Muscle layer of colon (tissue), 2 donors: ENCODE measurements around the gene ITIH5.
"Not testable (repeated sequence)": the region's sequence is repeated elsewhere in the genome, so short reads cannot be mapped to it uniquely, and the experiment has no call there.

ENCODE experiments used
- H3K27ac ChIP-seq: one replicate; pipeline ENCODE4 v1.7.0; 2013; ENCODE audit warnings: low read depth, mild to moderate bottlenecking, low read length, moderate library complexity
- H3K27me3 ChIP-seq, 2 donors: one replicate each; pipeline ENCODE4 v1.7.0; 2013; ENCODE audit warnings: low read length in 2 of 2, mild to moderate bottlenecking in 2 of 2; ENCODE audit not compliant: insufficient read depth in 2 of 2, control insufficient read depth in 1 of 2
- H3K36me3 ChIP-seq: one replicate; pipeline ENCODE4 v1.7.0; 2013; ENCODE audit warnings: mild to moderate bottlenecking, low read length; ENCODE audit not compliant: insufficient read depth
- H3K4me1 ChIP-seq: one replicate; pipeline ENCODE4 v1.7.0; 2013; ENCODE audit warnings: mild to moderate bottlenecking, low read length; ENCODE audit not compliant: insufficient read depth
- H3K4me3 ChIP-seq, 2 donors: one replicate each; pipeline ENCODE4 v1.7.0; 2013; ENCODE audit warnings: low read length in 2 of 2, low read depth in 1 of 2, mild to moderate bottlenecking in 1 of 2, moderate library complexity in 1 of 2
- H3K9ac ChIP-seq: one replicate; pipeline ENCODE4 v1.7.0; 2013; ENCODE audit warnings: low read length
- H3K9me3 ChIP-seq: one replicate; pipeline ENCODE4 v1.7.0; 2013; ENCODE audit warnings: mild to moderate bottlenecking, low read length
- donor health status: abdominal sarcoma.
- donor health status: Adenocarcinoma of cecum.

Gene ITIH5

GRCh38 chr10:7702288-7702812, 35.6 kb upstream of the ITIH5 start:
- Histone ChIP-seq H3K4me1 (peaks cover 12% of the 10 kb centered on the region), H3K9ac (no peak overlapping the region), H3K36me3 (no peaks in the 10 kb centered on the region), H3K27me3 (no peaks in the 10 kb centered on the region), H3K9me3 (no peaks in the 10 kb centered on the region), H3K27ac (no peak overlapping the region), H3K4me3 (no peak overlapping the region)

GRCh38 chr10:7701158-7701742, 34.5 kb upstream of the ITIH5 start:
- H3K9ac ChIP-seq = no peak overlapping the region
- no peak overlapping the region for H3K4me3 ChIP-seq
- H3K27me3 ChIP-seq = no peaks in the 10 kb centered on the region
- H3K9me3 ChIP-seq = no peaks in the 10 kb centered on the region
- H3K4me1 ChIP-seq = peaks cover 18% of the 10 kb centered on the region
- no peak overlapping the region for H3K27ac ChIP-seq
- no peaks in the 10 kb centered on the region for H3K36me3 ChIP-seq

GRCh38 chr10:7700577-7701125, 33.9 kb upstream of the ITIH5 start:
- Histone ChIP-seq H3K4me1 (peaks cover 22% of the 10 kb centered on the region), H3K27me3 (no peaks in the 10 kb centered on the region), H3K27ac (no peak overlapping the region), H3K4me3 (no peak overlapping the region), H3K9me3 (no peaks in the 10 kb centered on the region), H3K36me3 (no peaks in the 10 kb centered on the region), H3K9ac (no peak overlapping the region)

GRCh38 chr10:7697426-7697825, 30.7 kb upstream of the ITIH5 start:
- H3K9me3 ChIP-seq = no peaks in the 10 kb centered on the region
- H3K4me3 ChIP-seq = no peak overlapping the region
- H3K9ac ChIP-seq = no peak overlapping the region
- H3K27me3 ChIP-seq = no peaks in the 10 kb centered on the region
- H3K36me3 ChIP-seq = no peaks in the 10 kb centered on the region
- peaks cover 10% of the 10 kb centered on the region for H3K4me1 ChIP-seq
- H3K27ac ChIP-seq = no peak overlapping the region

- H3K27ac ChIP-seq = no peak overlapping the region
- no peaks in the 10 kb centered on the region for H3K9me3 ChIP-seq
- peaks cover 10% of the 10 kb centered on the region for H3K4me1 ChIP-seq
- no peaks in the 10 kb centered on the region for H3K27me3 ChIP-seq
- H3K36me3 ChIP-seq = no peaks in the 10 kb centered on the region
- H3K9ac ChIP-seq = no peak overlapping the region
- H3K4me3 ChIP-seq = no peak overlapping the region
Measured at GRCh38 chr10:7696545-7696944, 29.8 kb upstream of the ITIH5 start.

DNA sequence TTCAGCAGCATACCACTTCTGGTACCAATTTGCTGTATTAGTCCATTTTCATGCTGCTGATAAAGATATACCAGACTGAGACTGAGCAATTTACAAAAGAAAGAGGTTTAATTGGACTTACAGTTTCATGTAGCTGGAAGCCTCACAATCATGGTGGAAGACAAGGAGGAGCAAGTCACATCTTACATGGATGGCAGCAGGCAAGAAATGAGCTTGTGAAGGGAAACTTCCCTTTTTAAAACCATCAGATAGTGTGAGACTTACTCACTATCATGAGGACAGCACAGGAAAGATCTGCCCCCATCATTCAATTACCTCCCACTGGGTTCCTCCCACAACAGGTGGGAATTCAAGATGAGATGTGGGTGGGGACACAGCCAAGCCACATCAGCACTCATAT, 26.4 kb upstream of the ITIH5 start:
- not testable (repeated sequence) for H3K9me3 ChIP-seq, H3K9ac ChIP-seq, H3K36me3 ChIP-seq

GRCh38 chr10:7692368-7692767, 25.6 kb upstream of the ITIH5 start:
- H3K4me1 ChIP-seq, H3K27ac ChIP-seq: not testable (repeated sequence)

More for the DNA sequence above, 26.4 kb upstream of the ITIH5 start:
- not testable (repeated sequence) for H3K4me3 ChIP-seq, H3K4me1 ChIP-seq, H3K27ac ChIP-seq, H3K27me3 ChIP-seq

DNA sequence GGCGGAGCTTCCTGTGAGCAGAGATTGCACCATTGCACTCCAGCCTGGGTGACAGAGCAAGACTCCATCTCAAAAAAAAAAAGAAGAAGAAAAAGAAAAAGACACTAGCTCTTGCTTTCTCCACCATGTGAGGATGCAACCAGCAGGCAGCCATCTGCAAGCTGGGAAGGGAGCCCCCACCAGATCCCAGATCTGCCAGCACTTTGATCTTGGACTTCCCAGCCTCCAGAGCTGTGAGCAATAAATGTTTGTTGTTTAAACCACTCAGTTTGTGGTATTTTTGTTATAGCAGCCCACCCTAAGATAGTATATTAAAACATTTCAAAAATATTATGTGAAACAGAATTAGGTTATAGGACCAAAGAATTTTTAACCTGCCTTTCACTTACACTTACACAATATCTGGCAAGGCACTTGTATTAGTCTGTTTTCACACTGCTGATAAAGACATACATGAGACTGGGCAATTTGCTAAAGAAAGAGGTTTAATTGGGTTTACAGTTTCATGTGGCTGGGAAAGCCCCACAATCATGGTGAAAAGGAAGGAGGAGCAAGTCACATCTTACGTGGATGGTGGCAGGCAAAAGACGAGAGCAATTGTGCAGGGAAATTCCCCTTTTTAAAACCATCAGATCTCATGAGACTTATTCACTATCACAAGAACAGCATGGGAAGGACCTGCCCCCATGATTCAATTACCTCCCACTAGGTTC, 24.3 kb upstream of the ITIH5 start:
- not testable (repeated sequence) for H3K27me3 ChIP-seq, H3K4me1 ChIP-seq, H3K27ac ChIP-seq, H3K9ac ChIP-seq, H3K36me3 ChIP-seq, H3K9me3 ChIP-seq, H3K4me3 ChIP-seq

More at GRCh38 chr10:7692368-7692767, 25.6 kb upstream of the ITIH5 start:
- not testable (repeated sequence) for H3K9me3 ChIP-seq, H3K36me3 ChIP-seq, H3K9ac ChIP-seq, H3K27me3 ChIP-seq, H3K4me3 ChIP-seq

GRCh38 chr10:7689591-7689990, 22.8 kb upstream of the ITIH5 start:
- no peaks in the 10 kb centered on the region for H3K4me1 ChIP-seq
- H3K36me3 ChIP-seq = no peaks in the 10 kb centered on the region
- no peaks in the 10 kb centered on the region for H3K9me3 ChIP-seq
- H3K4me3 ChIP-seq = no peak overlapping the region
- no peaks in the 10 kb centered on the region for H3K27me3 ChIP-seq
- H3K9ac ChIP-seq = no peak overlapping the region
- H3K27ac ChIP-seq = no peak overlapping the region

DNA sequence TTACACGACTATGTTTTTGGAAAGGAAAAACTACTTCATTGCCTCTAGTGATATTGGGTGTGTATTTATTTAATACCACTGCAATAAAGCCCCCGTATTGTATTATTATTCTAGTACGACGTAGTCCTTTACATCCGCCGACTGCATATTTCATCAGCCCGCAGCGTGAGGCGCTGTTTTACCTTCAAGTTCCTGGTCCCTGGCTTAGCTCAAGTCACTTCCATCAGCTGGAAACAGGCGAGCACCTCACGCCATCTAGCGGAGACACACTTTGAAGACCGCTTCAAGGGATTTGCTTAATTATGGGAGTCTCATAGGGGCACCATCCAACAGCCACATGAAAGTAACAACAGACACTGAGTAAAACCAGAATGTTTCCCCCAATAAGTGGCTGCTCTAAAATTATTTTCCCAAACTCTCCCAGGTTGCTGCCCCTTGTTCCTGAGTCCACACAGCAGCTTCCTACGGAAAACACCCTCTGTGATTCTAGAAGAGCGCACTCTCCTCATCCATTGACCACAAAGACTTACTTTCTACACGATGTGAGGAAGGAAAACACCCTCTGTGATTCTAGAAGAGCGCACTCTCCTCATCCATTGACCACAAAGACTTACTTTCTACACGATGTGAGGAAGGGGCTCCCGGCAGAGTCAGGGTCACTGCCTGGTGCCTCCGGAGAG, 20.6 kb upstream of the ITIH5 start:
- H3K4me1 ChIP-seq = no peaks in the 10 kb centered on the region
- H3K9ac ChIP-seq = no peak overlapping the region
- no peaks in the 10 kb centered on the region for H3K27me3 ChIP-seq
- H3K9me3 ChIP-seq = no peaks in the 10 kb centered on the region
- H3K36me3 ChIP-seq = no peaks in the 10 kb centered on the region
- no peak overlapping the region for H3K27ac ChIP-seq
- H3K4me3 ChIP-seq = no peak overlapping the region

DNA sequence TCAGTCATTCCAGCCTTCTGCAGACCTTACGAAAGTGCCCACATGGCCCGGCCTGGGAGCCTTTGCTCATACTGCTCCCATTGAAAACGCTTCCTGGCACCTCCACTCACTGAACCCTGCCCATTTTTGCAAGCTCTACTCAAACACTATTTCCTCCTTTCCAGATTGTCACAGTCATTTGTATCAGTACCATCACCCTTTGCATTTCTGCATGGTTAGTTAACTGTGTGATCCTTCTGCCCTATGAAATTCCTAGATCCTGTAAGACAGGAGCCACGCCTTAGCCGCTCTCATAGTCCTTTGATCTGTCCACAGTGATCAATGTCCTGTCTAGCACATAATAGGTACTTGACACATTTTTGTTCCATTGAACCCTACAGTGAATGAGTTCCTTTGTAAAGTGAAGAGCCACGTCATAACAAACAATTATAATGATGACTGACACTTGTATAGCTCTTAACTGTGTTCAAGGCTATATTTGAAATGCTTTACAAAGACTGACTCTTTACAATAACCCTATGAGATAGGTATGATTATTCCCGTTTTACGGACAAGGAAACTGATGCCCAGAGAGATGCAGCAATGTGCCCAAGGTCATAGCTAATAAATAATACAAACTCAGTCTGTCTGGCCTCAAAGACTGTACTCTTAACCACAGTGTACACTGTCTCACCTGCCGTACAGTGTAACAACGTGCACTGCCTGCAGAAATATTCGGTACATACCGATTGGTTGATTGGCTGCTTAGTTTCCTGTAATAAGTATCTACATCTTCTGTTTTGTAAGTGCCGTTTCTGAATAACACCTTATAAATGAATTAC, 19.8 kb upstream of the ITIH5 start:
- H3K36me3 ChIP-seq = no peaks in the 10 kb centered on the region
- H3K4me3 ChIP-seq = no peak overlapping the region
- no peaks in the 10 kb centered on the region for H3K27me3 ChIP-seq
- no peak overlapping the region for H3K9ac ChIP-seq
- no peaks in the 10 kb centered on the region for H3K9me3 ChIP-seq
- H3K4me1 ChIP-seq = no peaks in the 10 kb centered on the region
- no peak overlapping the region for H3K27ac ChIP-seq
